ENCODE measurements around the gene C1orf159. TPM values are rescaled to one million over a fixed set of nuclear protein-coding genes. Genes with fewer than 3 reads are reported as not detected.
A peak's percentile ranks its signal among the peaks of the same experiment; 100 is the strongest.
"Not testable (repeated sequence)": the region's sequence is repeated elsewhere in the genome, so short reads cannot be mapped to it uniquely, and the experiment has no call there.

Gene C1orf159
- total RNA-seq, 1 donor from 2014 or later = 8.0 TPM

- H3K27me3 Mint-ChIP-seq (ENCODE audit: insufficient read depth, low read depth) = peaks cover 26% of the 10 kb centered on the region
- Histone ChIP-seq H4K20me1 (ENCODE audit: low read depth) (peaks cover 29% of the 10 kb centered on the region), H3K4me2 (peak overlapping the region; percentile 80), H3K4me1 (peaks cover 17% of the 10 kb centered on the region), H2AFZ (replicated peaks) (peak overlapping the region; percentile 75), H3K4me3 (peak overlapping the region; percentile 58), H3K9ac (no peak overlapping the region), H3K27me3 (peaks cover 80% of the 10 kb centered on the region), H3K36me3 (no peaks in the 10 kb centered on the region), H3F3A (ENCODE audit: low read depth) (peaks cover 7% of the 10 kb centered on the region), H3K9me3 (ENCODE audit: low read depth) (no peaks in the 10 kb centered on the region), H3K79me2 (ENCODE audit: low read depth) (no peaks in the 10 kb centered on the region), H3K27ac (no peak overlapping the region)
- peak; percentile 95 for DNase-seq (ENCODE audit: low spot score)
- TF ChIP-seq CTCF (IDR thresholded peaks at IDR 0.05) (no peak), EZH2 (IDR thresholded peaks at IDR 0.05) (peak; percentile 50), EZH2phosphoT487 (IDR thresholded peaks at IDR 0.05) (no peak)
- peak overlapping the region; percentile 76 for H3K4me3 Mint-ChIP-seq
- no peaks in the 10 kb centered on the region for H3K9me3 Mint-ChIP-seq
- peaks cover 18% of the 10 kb centered on the region for H3K4me1 Mint-ChIP-seq
- H3K36me3 Mint-ChIP-seq = peaks cover 3% of the 10 kb centered on the region
- H3K27ac Mint-ChIP-seq = no peak overlapping the region
Measured at GRCh38 chr1:1059494-1060280, 56.2 kb downstream of the C1orf159 start.

GRCh38 chr1:1058921-1059493 is 56.9 kb downstream of the C1orf159 start:
- H3K4me3 ChIP-seq = peak overlapping the region; percentile 58
- peaks cover 29% of the 10 kb centered on the region for H4K20me1 ChIP-seq (ENCODE audit: low read depth)
- DNase-seq (ENCODE audit: low spot score) = peak; percentile 51
- peaks cover 7% of the 10 kb centered on the region for H3F3A ChIP-seq (ENCODE audit: low read depth)
- H3K27me3 ChIP-seq = peaks cover 73% of the 10 kb centered on the region
- no peaks in the 10 kb centered on the region for H3K9me3 ChIP-seq (ENCODE audit: low read depth)
- no peak overlapping the region for H3K27ac ChIP-seq
- H3K36me3 ChIP-seq = no peaks in the 10 kb centered on the region
- Mint-ChIP-seq H3K4me1 (peaks cover 18% of the 10 kb centered on the region), H3K36me3 (peaks cover 3% of the 10 kb centered on the region), H3K4me3 (peak overlapping the region; percentile 84), H3K9me3 (no peaks in the 10 kb centered on the region), H3K27me3 (ENCODE audit: insufficient read depth, low read depth) (peaks cover 26% of the 10 kb centered on the region), H3K27ac (no peak overlapping the region)
- peaks cover 17% of the 10 kb centered on the region for H3K4me1 ChIP-seq
- H3K79me2 ChIP-seq (ENCODE audit: low read depth) = no peaks in the 10 kb centered on the region
- peak overlapping the region; percentile 80 for H3K4me2 ChIP-seq
- TF ChIP-seq CTCF (IDR thresholded peaks at IDR 0.05) (peak; percentile 70), EZH2phosphoT487 (IDR thresholded peaks at IDR 0.05) (no peak), EZH2 (IDR thresholded peaks at IDR 0.05) (no peak)
- peak overlapping the region; percentile 75 for H2AFZ ChIP-seq (replicated peaks)
- no peak overlapping the region for H3K9ac ChIP-seq

GRCh38 chr1:1058088-1058905 is 57.6 kb downstream of the C1orf159 start:
- Histone ChIP-seq H3K36me3 (no peaks in the 10 kb centered on the region), H3K4me1 (peaks cover 17% of the 10 kb centered on the region), H3K4me2 (peak overlapping the region; percentile 80), H3K27ac (no peak overlapping the region), H3K9me3 (ENCODE audit: low read depth) (no peaks in the 10 kb centered on the region), H3K9ac (no peak overlapping the region), H3F3A (ENCODE audit: low read depth) (peaks cover 7% of the 10 kb centered on the region), H4K20me1 (ENCODE audit: low read depth) (peaks cover 29% of the 10 kb centered on the region), H2AFZ (replicated peaks) (peak overlapping the region; percentile 75), H3K4me3 (peak overlapping the region; percentile 58), H3K27me3 (peaks cover 66% of the 10 kb centered on the region), H3K79me2 (ENCODE audit: low read depth) (no peaks in the 10 kb centered on the region)
- H3K4me3 Mint-ChIP-seq = peak overlapping the region; percentile 84
- H3K9me3 Mint-ChIP-seq = no peaks in the 10 kb centered on the region
- peaks cover 3% of the 10 kb centered on the region for H3K36me3 Mint-ChIP-seq
- TF ChIP-seq EZH2phosphoT487 (IDR thresholded peaks at IDR 0.05) = no peak
- no peak for TF ChIP-seq CTCF (IDR thresholded peaks at IDR 0.05)
- no peak for TF ChIP-seq EZH2 (IDR thresholded peaks at IDR 0.05)
- H3K4me1 Mint-ChIP-seq = peaks cover 16% of the 10 kb centered on the region
- H3K27ac Mint-ChIP-seq = no peak overlapping the region
- H3K27me3 Mint-ChIP-seq (ENCODE audit: insufficient read depth, low read depth) = peaks cover 26% of the 10 kb centered on the region
- DNase-seq (ENCODE audit: low spot score) = peak; percentile 63

- Histone ChIP-seq H3K4me1 (peaks cover 17% of the 10 kb centered on the region), H3K27me3 (peaks cover 60% of the 10 kb centered on the region), H4K20me1 (ENCODE audit: low read depth) (peaks cover 25% of the 10 kb centered on the region)
- Mint-ChIP-seq H3K27me3 (ENCODE audit: insufficient read depth, low read depth) (peaks cover 21% of the 10 kb centered on the region), H3K4me3 (peak overlapping the region; percentile 84), H3K4me1 (peaks cover 16% of the 10 kb centered on the region)
- H3F3A ChIP-seq (ENCODE audit: low read depth); H3K4me2 ChIP-seq; DNase-seq (ENCODE audit: low spot score); H3K4me3 ChIP-seq; H2AFZ ChIP-seq (replicated peaks); H3K27ac Mint-ChIP-seq; H3K36me3 Mint-ChIP-seq; H3K9ac ChIP-seq; H3K27ac ChIP-seq; H3K79me2 ChIP-seq (ENCODE audit: low read depth); H3K36me3 ChIP-seq; H3K9me3 Mint-ChIP-seq; H3K9me3 ChIP-seq (ENCODE audit: low read depth): not testable (repeated sequence)
Measured at GRCh38 chr1:1057769-1058087, 58.2 kb downstream of the C1orf159 start.

All from neural progenitor cell (in vitro differentiated cells).